HPDE6-E6E7 (cell line): ENCODE measurements around the gene TM4SF1.

Source experiments
- DNase-seq: peaks from one replicate; pipeline ENCODE4 v3.0.0; 2011; ENCODE audit warnings: missing footprints; ENCODE audit errors: extremely low spot score

Gene TM4SF1, protein sequence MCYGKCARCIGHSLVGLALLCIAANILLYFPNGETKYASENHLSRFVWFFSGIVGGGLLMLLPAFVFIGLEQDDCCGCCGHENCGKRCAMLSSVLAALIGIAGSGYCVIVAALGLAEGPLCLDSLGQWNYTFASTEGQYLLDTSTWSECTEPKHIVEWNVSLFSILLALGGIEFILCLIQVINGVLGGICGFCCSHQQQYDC

DNA sequence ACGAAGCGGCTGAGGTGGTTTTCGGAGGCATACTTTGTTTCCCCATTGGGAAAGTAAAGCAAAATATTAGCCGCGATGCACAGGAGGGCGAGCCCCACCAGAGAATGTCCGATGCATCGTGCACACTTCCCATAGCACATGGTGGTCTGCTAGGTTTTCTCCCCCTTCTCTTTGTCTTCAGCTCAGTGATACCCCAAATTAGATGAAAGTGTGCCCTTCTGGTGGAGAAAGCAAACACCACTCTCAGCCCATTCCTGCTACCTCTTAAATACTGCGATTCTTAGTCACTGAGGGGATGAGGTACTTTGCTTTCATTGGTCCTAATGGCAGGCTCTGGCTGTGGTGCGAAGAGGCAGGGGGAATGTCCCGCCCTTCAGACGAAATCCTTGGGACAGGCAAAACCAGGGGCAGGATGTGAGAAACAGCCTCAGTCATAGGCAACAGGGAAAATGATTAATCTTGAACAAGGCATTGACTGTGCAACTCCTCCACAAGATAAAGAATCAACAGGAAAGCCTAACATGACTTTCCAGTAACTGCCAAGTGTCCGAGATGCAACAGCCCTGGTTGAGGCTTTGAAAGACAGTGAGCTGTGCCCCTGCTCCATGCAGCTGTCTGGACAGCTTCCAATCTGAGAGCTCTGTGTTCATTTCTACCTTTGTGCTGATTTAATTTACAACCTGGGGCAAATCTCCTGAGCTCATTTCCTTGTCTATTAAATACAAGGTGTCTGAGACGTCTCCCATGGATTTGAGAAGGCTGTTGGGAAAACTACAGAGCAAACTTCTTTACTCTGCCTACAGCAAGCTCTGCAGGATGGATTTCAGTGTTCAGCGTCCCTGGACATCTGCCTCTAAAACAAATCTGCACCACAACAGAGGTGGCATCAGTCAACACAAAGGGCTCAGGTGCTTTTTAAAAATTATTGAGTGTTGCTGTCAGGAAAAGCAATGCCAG, at the start of gene TM4SF1:
Gene TM4SF1 (minus strand): TSS at position 242 of the 957 bp plus-strand sequence. CDS start 102 bp downstream, at position 140.
- DNase-seq: peak; percentile 86

DNA sequence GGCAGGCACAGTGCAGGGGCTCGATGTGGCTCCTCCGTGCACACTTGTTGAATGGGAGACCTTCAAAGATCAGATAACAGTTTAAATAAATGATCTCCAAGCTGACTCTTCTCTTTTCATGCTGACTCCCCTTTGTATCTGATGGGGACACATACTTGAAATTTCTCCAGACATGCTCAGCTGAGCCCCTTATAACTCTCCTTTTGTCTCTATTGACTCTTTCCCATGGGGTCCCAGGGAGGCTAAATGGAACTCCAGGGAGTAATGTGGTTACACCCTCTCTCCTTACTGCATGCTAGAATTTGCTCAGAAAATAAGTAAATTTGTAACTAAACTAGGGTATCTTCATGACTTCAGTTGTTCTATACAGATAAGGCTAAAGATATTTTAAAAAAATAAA, 48.9 kb upstream of the TM4SF1 start:
- no peak for DNase-seq

DNA sequence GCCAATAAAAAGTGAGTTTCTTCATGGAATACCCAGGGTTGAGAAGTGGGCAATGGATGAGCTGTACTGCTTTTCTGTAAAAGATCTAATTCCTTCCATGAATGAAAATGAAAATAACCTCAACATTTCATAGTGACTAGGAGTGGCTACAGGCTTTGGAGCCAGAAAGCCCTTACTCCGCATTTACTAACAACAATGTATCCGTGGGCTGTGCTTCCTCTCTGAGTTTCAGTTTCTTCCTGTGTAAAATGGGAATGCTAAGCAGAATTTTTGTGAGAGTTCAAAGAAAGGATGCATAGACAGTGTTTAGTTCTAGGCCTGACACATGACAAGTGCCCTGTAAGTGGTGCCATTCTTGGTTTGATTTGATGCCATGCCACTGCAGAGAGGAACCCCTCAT, 47.5 kb upstream of the TM4SF1 start:
- no peak for DNase-seq

DNA sequence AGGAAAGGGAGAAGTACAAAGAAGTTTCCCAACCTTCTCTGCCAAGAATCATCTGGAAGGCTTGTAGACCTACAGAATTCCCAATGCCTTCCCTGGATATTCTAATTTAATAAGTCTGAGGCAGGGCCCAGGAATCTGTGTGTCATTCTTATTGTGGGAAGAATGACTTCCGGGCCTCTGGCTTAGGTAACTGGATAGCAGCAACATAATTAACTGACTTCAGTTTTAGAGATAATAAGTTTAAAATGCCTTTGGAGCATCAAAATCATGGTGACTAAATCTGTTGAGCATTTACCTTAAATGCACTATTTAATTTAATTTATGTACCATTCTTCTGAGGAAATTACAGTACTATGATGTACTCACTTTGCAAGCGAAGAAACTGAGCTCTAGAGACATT, 44.3 kb upstream of the TM4SF1 start:
- no peak for DNase-seq

DNA sequence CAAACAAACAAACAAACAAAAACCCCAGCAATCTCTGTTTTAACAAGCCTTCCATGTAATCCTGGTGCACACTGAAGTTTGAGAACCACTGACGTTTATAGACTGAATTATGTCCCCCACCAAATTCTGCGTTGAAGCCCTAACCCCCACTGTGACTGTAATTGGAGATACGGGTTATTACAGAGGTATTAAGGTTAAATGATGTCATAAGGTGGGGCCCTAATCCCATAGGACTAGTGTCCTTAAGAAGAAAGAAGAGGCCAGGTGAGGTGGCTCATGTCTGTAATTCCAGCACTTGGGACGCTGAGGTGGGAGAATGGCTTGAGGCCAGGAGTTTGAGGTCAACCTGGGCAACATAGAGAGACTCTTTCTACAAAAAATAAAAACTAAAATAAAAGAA, 42.4 kb upstream of the TM4SF1 start:
- no peak for DNase-seq

DNA sequence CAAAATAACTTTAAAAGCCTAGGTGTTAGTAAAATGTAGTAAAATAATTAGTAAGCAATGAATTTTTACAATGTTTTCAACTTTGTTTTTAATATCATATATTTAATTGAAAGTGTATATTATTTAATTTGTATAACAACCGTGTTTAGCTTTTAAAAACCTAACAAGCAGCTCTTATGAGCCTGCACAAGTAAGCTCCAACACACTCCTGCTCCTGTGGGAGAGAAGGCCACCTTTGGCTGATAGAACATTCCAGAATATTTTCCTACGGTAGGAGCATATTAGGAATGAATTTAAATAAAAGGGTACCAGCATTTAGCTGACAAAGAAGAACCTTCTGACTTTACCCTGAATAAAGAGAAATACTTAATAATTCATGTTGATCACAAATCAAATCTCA, 40.3 kb upstream of the TM4SF1 start:
- no peak for DNase-seq

DNA sequence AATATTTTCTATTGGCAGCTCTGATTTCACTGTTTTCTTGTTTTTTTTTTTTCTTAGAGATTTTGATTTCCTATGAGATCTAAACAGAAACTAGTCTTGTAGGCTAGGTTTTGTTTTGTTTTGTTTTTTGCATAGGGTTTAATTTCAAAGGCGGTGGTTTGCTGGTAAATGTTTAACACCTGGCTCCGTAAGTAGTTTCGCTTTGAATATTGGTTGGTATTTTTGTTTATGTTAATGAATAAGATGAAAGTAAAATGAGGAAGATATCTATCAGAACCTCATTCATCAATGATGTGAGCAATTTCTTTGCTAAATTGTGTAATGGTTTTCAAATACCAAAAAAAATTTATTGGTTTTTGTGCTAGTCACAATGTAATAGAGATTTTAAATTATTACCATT, 39.7 kb upstream of the TM4SF1 start:
- no peak for DNase-seq

DNA sequence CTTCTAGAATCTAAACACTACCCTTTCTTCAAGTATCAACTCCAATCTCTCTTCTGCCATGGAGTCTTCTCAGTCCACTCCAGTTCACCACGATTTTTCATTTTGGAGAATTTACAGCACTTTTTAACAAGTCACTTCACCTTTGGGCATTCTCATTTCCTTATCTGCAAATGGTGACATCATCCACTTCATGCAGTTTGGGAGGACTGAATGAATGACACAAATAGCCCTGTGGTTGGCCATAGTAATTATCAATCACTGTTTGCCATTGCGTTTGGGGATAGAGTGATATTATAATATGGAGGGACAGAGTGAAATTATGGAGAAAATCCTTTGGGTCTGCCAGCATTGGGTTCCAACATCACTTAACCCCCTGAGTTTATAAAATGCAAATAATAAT, 38.0 kb upstream of the TM4SF1 start:
- no peak for DNase-seq

DNA sequence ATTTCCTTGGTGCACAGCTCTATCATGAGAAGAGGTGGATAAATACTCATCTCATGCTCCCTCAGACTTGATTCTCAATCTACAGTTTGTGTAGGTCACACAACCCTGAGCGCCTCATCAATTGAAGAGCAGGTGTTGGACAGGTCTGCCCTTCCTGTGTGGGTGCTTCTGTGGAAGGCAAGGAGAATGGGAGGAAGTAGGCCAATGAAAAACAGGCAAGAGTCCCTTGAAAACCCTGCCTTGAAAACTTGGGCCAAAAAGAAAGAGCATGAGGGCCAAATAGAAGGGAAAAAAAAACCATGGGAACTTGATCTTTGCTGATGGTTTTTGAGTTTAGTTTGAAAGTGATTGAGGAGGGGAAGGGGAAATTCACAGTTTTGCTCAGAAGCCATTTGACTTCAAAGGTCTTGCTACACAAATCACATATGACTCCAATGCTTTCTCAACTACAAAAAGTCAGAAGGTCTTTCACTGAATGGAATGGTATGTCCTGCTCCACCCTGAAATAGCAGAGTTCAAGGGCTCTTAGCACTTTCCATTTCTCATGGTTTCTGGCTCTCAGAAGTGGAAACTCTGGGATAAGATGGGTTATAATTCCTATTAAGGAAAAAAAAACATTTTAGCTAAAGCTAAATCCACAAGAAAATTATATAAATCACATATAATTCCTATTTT, 37.2 kb upstream of the TM4SF1 start:
- DNase-seq: no peak

DNA sequence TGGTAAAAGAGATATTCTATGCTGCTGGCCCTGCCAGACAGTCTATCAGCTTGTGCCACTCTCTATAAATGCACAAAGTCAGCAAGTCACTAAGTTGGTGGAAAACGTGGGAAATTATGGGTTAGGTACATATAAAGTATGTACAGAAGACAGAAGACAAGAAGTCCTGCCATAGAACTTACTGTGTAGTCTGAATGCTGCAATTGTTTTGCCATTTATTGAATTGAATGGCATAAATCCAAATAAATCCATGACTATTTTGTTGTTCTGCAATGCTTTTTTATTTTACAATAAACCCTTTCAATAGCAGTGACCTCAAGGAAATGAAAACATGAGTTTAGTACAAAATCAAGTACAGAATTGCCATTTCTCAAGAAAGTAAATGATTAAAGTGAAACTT, 34.1 kb upstream of the TM4SF1 start:
- DNase-seq: no peak

DNA sequence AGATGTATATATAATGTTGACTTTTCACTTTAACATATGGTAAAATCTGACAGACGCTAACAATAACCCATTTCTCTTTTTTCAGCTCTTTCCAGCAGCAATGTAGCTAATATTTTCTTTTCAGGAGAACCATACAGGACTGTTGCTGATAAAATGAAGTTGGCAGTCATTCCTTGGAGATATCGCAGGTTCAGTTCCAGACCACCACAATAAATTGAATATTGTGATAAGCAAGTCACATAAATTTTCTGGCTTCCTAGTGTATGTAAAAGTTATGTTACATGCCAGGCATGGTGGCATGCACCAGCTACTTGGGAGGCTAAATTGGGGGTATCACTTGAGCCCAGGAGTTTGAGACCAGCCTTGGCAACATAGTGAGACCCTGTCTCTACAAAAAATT, 31.9 kb upstream of the TM4SF1 start:
- no peak for DNase-seq

DNA sequence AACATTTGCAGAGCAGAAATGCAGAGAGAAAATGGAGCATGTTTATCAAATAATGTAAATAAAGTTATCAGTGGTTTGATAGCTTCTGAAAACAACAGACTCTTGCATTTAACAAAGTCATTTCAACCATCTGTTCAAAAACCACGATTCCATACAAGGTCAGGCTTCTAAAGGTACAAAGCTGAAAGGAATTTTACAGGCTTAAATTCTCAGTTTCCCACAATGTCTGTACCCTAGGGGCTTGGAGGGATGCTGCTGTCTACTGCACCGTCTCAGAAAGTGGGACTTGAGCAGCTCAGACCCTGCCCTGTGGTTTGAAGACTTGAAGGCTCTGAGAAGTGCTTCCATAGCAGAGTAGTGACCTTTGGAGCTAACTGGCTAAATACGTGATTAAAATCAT, 30.4 kb upstream of the TM4SF1 start:
- no peak for DNase-seq

DNA sequence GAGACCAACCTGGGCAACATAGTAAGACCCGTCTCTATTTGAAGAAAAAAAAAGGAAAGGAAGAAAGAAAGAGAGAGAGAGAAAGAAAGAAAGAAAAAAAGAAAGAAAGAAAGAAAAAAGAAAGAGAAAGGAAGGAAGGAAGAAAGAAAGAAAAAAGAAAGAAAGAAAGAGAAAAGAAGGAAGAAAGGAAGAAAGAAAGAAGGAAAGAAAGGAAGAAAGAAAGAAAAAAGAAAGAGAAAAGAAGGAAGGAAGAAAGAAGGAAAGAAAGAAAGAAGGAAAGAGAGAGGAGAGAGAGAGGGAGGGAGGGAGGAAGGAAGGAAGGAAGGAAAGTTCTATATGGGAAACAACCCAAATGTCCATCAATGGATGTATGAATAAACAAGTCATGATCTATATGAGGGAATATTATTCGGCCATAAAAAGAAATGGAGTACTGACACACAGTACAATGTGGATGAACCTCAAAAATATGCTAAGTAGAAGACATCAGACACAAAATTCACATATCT, 28.8 kb upstream of the TM4SF1 start:
- DNase-seq: no peak

DNA sequence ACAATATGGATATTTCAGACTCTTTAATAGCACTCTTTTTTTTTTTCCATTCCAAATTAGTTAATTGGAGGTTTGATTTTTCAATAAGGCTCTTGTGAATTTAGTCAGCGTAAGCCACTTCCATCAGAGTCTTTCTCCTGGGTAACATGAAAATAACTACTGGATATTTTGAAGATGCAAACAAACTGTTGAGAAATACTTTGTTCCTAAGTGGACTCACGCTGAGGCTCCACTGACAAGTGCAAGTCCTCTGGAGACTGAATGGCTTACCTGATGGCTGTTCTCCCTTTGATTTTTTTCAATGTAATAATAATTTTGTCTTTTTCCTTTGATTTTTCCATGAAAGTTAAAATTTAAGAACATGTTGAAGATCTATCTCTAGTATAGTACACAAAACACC, 26.0 kb upstream of the TM4SF1 start:
- no peak for DNase-seq

DNA sequence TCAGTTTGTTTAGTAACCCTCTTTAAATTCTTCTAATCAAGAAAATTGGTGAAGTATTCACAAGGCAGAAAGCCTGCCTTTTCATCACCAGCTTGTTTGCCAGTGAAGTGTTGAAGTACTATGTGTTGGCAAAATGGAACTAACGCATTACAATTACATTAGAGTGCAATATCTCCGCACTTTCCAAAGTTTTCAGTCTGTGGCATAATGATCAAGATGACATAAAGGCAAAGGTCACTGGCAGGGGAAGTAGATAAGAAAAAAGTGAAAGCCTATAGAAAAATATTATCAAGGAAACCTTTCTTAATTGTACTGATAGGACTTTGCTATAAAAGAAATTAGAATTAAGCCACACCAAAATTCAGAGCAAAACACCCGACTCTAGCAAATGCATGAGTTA, 25.0 kb upstream of the TM4SF1 start:
- no peak for DNase-seq

DNA sequence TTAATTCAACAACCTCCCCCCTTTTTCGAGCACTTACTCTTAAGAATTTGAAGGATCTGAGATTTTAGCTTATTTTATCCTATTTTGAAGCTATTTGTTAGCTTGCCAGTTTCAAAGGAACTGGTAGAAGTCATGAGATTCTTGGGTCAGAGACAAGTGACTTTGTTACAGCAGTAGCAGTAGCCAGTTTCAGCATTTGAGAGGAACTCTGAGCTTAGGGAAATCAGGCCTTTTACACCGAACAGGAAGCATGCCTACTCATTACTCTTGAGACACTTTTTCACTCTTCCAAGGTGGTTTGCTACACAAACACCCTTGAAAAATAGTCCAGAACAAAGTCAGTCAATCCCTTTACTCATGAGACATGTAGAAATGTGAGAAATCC, 24.5 kb upstream of the TM4SF1 start:
- DNase-seq: no peak

DNA sequence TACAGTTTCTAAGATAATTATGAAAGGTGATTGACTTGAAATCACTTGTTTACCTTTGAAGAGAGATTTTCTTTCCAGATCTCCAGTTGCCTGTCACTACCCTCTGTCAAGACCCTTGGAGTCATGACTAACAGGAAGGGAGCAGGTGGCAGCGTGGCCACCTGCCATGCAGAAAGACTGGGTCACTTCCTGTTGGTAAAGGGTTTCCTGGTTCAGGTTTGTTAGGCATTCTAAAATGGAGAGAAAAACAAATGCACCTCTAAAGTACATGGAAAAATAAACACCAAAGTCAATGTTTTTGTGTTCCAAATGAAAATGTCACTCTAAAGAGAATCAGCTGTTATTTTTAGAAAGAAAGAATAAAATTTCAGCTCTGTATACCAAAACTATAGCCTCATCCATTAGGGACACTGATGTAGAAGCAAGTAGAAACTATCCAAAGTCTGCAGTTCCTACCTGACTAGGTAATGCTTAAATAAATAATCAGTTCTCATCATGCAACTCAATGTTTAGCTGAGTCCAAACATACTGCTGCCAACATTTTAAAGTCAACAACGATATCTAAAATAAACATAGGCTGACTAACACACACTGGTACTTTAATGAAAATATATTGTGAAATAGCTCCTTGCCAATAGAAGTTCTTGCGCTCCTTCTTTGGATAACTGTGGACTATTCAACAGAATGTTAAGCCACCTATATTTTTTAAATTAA, 23.9 kb upstream of the TM4SF1 start:
- no peak for DNase-seq

DNA sequence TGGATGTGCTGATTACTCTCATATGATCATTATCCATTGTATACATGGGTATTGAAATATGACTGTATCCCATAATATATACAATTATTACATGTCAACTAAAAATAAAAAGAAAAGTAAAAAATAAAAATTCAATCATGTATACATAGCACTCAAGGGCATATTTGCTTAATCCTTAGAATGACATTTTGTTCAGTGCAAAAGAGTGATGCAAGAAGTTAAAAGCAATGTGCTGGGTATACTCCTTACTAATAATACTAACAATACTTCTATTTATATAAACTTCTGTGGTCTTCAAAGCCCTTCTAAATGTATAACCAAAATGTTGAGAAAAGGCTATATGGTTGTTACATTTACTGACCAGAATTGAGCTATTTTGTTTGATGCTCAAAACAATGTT, 23.2 kb upstream of the TM4SF1 start:
- DNase-seq: no peak

DNA sequence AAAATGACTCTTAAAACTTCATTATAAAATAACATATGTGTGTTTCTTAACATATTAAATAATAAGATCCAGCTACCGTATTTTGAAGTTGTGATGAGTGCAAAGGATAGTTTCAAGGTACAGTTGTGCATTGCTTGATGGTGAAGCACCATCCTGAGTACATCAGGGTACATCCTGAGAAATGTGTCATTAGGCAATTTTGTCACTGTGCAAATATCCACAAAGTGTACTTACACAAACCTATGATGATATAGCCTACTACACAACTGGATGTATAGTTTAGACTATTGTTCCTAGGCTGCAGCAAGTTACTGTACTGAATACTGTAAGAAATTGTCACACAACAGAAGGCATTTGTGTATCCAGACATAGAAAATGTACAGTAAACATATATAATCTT, 20.8 kb upstream of the TM4SF1 start:
- DNase-seq: no peak

DNA sequence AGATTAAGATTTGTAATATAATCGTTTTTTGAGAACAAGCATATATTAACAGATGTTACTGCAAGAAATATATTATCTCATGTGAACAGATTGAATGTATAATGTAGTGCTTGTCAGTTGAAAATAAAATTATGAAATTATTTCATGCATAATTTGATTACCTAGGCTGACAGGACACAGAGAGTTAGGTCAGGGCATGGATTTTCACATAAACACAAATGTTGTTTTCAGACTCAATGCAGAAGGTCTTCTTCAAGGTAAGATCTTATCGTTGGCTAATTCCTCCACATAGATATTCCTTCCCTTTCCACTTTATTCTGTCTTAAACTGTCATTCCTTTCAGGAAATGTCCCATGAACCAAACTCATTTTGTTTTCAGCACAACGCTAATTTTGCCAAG, 20.1 kb upstream of the TM4SF1 start:
- DNase-seq: no peak

DNA sequence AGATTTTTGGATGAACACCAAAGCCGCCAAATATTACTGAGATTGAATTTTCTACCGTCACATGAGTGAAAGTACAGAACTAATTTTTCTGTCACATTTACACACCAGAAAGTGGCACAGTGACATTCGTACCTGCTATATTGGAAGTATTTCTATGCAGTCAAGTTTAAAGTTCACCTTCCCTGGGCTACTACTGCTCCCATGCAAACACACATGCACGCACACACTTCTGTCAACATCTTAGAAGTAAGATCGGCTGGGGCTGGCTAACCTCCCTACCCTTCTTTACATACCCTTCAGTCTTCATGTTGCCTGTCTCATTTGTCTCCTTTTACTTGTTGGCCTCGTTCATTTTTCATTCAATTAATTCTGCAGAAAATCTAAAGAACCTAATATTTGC, 19.0 kb upstream of the TM4SF1 start:
- DNase-seq: no peak
